GM23338 (cell line): Measurements from ENCODE around the gene FAM174C. TPM values are rescaled to one million over a fixed set of nuclear protein-coding genes. Genes with fewer than 3 reads are reported as not detected.
A peak's percentile ranks its signal among the peaks of the same experiment; 100 is the strongest.

Source experiments
- ATAC-seq: fragments of 200-7000 bp; cut with Tn5 transposase; 3 replicates; pipeline ENCODE4 v1.9.1; 2020
- DNase-seq: peaks from one replicate; pipeline ENCODE4 v3.0.0-alpha.2; 2015; ENCODE audit warnings: low spot score
- H2AFZ ChIP-seq: fragments of 200-600 bp; sonication (generic); 2 replicates; pipeline ENCODE4 v1.8.0; 2016; ENCODE audit warnings: antibody characterized with exemption, mild to moderate bottlenecking, moderate library complexity
- H3F3A ChIP-seq: fragments of 200-600 bp; sonication (generic); replicated peaks from 2 replicates; pipeline ENCODE4 v1.8.0; 2017; ENCODE audit warnings: antibody characterized with exemption, mixed run types, low read depth
- H3K27ac ChIP-seq: fragments of 200-600 bp; sonication (generic); 2 replicates; pipeline ENCODE4 v1.6.1; 2016; ENCODE audit warnings: low read depth
- H3K27me3 ChIP-seq: fragments of 200-600 bp; sonication (generic); 2 replicates; pipeline ENCODE4 v1.8.0; 2016; ENCODE audit warnings: mild to moderate bottlenecking, mixed run types, moderate library complexity; ENCODE audit not compliant: insufficient read depth
- H3K36me3 ChIP-seq: fragments of 200-600 bp; sonication (generic); 2 replicates; pipeline ENCODE4 v1.8.0; 2016; ENCODE audit warnings: mild to moderate bottlenecking; ENCODE audit not compliant: insufficient read depth
- H3K4me1 ChIP-seq: fragments of 200-600 bp; sonication (generic); 2 replicates; pipeline ENCODE4 v1.8.0; 2016; ENCODE audit warnings: mild to moderate bottlenecking, moderate library complexity; ENCODE audit not compliant: insufficient read depth
- H3K4me2 ChIP-seq: fragments of 200-600 bp; sonication (generic); 2 replicates; pipeline ENCODE4 v1.7.1; 2017; ENCODE audit warnings: mixed run types
- H3K4me3 ChIP-seq: fragments of 200-600 bp; sonication (generic); 2 replicates; pipeline ENCODE4 v1.6.1; 2016; ENCODE audit warnings: mixed run types
- H3K79me2 ChIP-seq: fragments of 200-600 bp; sonication (generic); replicated peaks from 2 replicates; pipeline ENCODE4 v1.8.0; 2017; ENCODE audit warnings: mild to moderate bottlenecking; ENCODE audit not compliant: insufficient read depth
- H3K9me2 ChIP-seq: fragments of 200-600 bp; sonication (generic); 2 replicates; pipeline ENCODE4 v1.8.0; 2017; ENCODE audit not compliant: insufficient read depth
- H4K20me1 ChIP-seq: fragments of 200-600 bp; sonication (generic); replicated peaks from 2 replicates; pipeline ENCODE4 v1.8.0; 2017; ENCODE audit warnings: mild to moderate bottlenecking; ENCODE audit not compliant: insufficient read depth
- H3K27ac Mint-ChIP-seq: 2 replicates; pipeline ENCODE4 v1.8.0; 2020; ENCODE audit warnings: inconsistent platforms, mild to moderate bottlenecking, moderate library complexity, mixed read lengths
- H3K27me3 Mint-ChIP-seq: 3 replicates; pipeline ENCODE4 v1.8.0; 2022; ENCODE audit warnings: low read depth, mild to moderate bottlenecking, moderate library complexity, mixed read lengths, inconsistent platforms; ENCODE audit not compliant: insufficient read depth, poor library complexity
- H3K36me3 Mint-ChIP-seq: 3 replicates; pipeline ENCODE4 v1.8.0; 2021; ENCODE audit warnings: low read depth, mild to moderate bottlenecking, inconsistent platforms, moderate library complexity, mixed read lengths
- H3K4me1 Mint-ChIP-seq: 3 replicates; pipeline ENCODE4 v1.8.0; 2020; ENCODE audit warnings: mild to moderate bottlenecking, inconsistent platforms, mixed read lengths
- H3K4me3 Mint-ChIP-seq: 3 replicates; pipeline ENCODE4 v1.8.0; 2021; ENCODE audit warnings: moderate library complexity, mild to moderate bottlenecking, inconsistent platforms, mixed read lengths
- H3K9me3 Mint-ChIP-seq: 3 replicates; pipeline ENCODE4 v1.8.0; 2020; ENCODE audit warnings: moderate library complexity, mild to moderate bottlenecking, inconsistent platforms, mixed read lengths
- EZH2 ChIP-seq: fragments of 200-600 bp; sonication (generic); IDR thresholded peaks from one replicate; pipeline ENCODE4 v1.8.0; 2017; ENCODE audit warnings: antibody characterized with exemption, mild to moderate bottlenecking, low read depth; ENCODE audit not compliant: unreplicated experiment
- EZH2phosphoT487 ChIP-seq: fragments of 200-600 bp; sonication (generic); IDR thresholded peaks from one replicate; pipeline ENCODE4 v1.8.1; 2018; ENCODE audit warnings: antibody characterized with exemption; ENCODE audit not compliant: unreplicated experiment
- POLR2AphosphoS5 ChIP-seq: IDR thresholded peaks from 2 replicates; pipeline ENCODE4 v1.6.1; 2016; ENCODE audit warnings: antibody characterized with exemption, low read depth
- STAT1 ChIP-seq: IDR thresholded peaks from one replicate; pipeline ENCODE4 v1.6.1; 2016; ENCODE audit warnings: antibody characterized with exemption; ENCODE audit not compliant: unreplicated experiment
- ZNF462 ChIP-seq: fragments of 250-450 bp; sonication (Bioruptor Pico); IDR thresholded peaks from 2 replicates; pipeline ENCODE4 v1.5.0; 2020; ENCODE audit warnings: mild to moderate bottlenecking, moderate library complexity
- polyA plus RNA-seq: library from polyadenylated mRNA; unstranded; fragments of >200 nt; fragmentation: Nextera tagmentation; extraction: Ambion mirVana; gene quantifications from 2 replicates; pipeline ENCODE4 v1.2.1, GENCODE V29; 2016
- total RNA-seq: library from RNA; depleted of rRNA; stranded (reverse); fragments of >200 nt; shearing (Covaris generic); gene quantifications from 2 replicates; pipeline ENCODE4 v1.2.3, GENCODE V29; 2014

The FAM174C gene
- total and polyA plus RNA-seq, 2 experiments from 2014 or later: 60.4 to 68.0 TPM

DNA sequence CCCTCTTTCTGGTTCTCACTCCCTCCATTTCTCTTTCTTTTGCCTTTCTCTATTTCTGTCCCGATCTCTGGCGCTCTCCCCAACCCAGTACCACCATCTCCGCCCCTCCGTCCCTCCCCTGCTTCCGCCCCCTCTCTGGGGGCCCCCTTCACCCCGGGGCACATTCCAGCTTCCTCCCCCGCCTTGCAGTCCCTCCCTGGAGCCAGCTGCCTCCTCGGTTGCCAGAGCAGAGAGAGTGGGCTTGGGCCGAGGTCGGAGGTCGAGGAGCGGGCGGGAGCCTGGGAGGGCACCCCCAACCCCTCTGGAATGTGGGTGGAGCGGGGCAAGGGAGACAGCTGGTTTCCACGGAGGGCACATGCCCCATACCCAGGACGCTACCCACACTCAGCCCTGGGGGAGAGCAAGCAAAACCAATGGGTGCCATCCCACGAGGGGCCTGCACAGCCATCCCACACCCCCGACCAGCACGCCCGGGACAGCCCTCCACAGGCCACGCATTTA is 12.7 kb upstream of the FAM174C start:
- H3F3A ChIP-seq: peaks cover 55% of the 10 kb centered on the region
- peaks cover 62% of the 10 kb centered on the region for H3K4me1 Mint-ChIP-seq
- H4K20me1 ChIP-seq: peaks cover 8% of the 10 kb centered on the region
- H3K36me3 ChIP-seq: no peaks in the 10 kb centered on the region
- peak; percentile 64 for DNase-seq
- peaks cover 2% of the 10 kb centered on the region; the same call in 2 of the 3 replicates for H3K9me3 Mint-ChIP-seq
- H3K27me3 Mint-ChIP-seq: peaks cover 43% of the 10 kb centered on the region
- peaks cover 9% of the 10 kb centered on the region for H3K79me2 ChIP-seq
- H3K36me3 Mint-ChIP-seq: peaks cover 24% of the 10 kb centered on the region
- peak; percentile 0; the same call in 2 of the 3 replicates for ATAC-seq
- peaks cover 6% of the 10 kb centered on the region; the same call in 1 of the 2 replicates for H3K27me3 ChIP-seq
- H3K27ac Mint-ChIP-seq: peak overlapping the region; percentile 52; the same call in 1 of the 2 replicates
- peak overlapping the region; percentile 66 for H3K4me3 Mint-ChIP-seq
- peak overlapping the region; percentile 95 for H3K4me3 ChIP-seq
- TF ChIP-seq ZNF462 (CRISPR knock-in tag): no peak
- peak; percentile 27; the same call in 1 of the 2 replicates for TF ChIP-seq POLR2AphosphoS5
- 0 out of 2 replicates have a peak overlapping the region, but pooled peaks have one; percentile 50 for H3K27ac ChIP-seq
- no peaks in the 10 kb centered on the region for H3K9me2 ChIP-seq
- peaks cover 58% of the 10 kb centered on the region for H3K4me1 ChIP-seq
- H3K4me2 ChIP-seq: peak overlapping the region; percentile 100
- no peak overlapping the region for H2AFZ ChIP-seq

DNA sequence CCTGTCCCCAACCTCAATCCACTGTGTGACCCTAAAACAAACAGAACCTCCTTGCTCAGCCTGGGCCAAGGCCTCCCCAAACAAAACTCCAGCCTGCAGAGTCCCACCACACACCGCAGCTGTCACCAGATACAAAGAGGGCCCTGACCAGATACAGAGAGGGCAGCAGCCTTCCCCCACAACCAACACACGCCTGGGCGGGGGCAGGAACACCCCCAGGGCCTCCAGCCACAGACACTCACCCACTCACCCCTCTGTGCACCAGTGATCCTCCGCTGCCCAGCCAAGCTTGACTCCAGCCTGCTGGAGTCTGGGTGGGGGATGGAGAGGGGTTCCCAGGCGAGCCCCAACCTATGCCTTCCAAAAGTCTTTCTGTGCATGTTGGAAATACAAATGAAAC is 12.1 kb upstream of the FAM174C start:
- H3K4me1 Mint-ChIP-seq: peaks cover 58% of the 10 kb centered on the region
- H3K9me3 Mint-ChIP-seq: peaks cover 2% of the 10 kb centered on the region; the same call in 2 of the 3 replicates
- peaks cover 19% of the 10 kb centered on the region for H3K36me3 Mint-ChIP-seq
- peaks cover 58% of the 10 kb centered on the region for H3K4me1 ChIP-seq
- peak overlapping the region; percentile 100 for H3K4me2 ChIP-seq
- H3K27ac Mint-ChIP-seq: peak overlapping the region; percentile 40; the same call in 1 of the 2 replicates
- H3K27ac ChIP-seq: peak overlapping the region; percentile 50; the same call in 1 of the 2 replicates
- peaks cover 3% of the 10 kb centered on the region for H4K20me1 ChIP-seq
- H3K36me3 ChIP-seq: no peaks in the 10 kb centered on the region
- peak overlapping the region; percentile 95; the same call in 1 of the 2 replicates for H3K4me3 ChIP-seq
- no peak for DNase-seq
- peak overlapping the region; percentile 66; the same call in 2 of the 3 replicates for H3K4me3 Mint-ChIP-seq
- no peak for ATAC-seq
- H3F3A ChIP-seq: peaks cover 50% of the 10 kb centered on the region
- H3K27me3 Mint-ChIP-seq: peaks cover 47% of the 10 kb centered on the region
- H2AFZ ChIP-seq: no peak overlapping the region
- peaks cover 4% of the 10 kb centered on the region; the same call in 1 of the 2 replicates for H3K79me2 ChIP-seq
- H3K27me3 ChIP-seq: peaks cover 10% of the 10 kb centered on the region; the same call in 1 of the 2 replicates
- no peaks in the 10 kb centered on the region for H3K9me2 ChIP-seq
- no peak for TF ChIP-seq ZNF462 (CRISPR knock-in tag)
- no peak for TF ChIP-seq STAT1
- TF ChIP-seq EZH2phosphoT487: no peak
- no peak for TF ChIP-seq EZH2
